H1 (cell line): ENCODE results near the gene SH3PXD2B. TPM values are rescaled to one million over a fixed set of nuclear protein-coding genes. Genes with fewer than 3 reads are reported as not detected.

Experiments used
- CTCF ChIA-PET: fragments of 300-600 bp; sonication (Branson Sonifier 250); formaldehyde crosslinking; loops from one replicate; lab custom pipeline; 2021; ENCODE audit not compliant: partially characterized antibody; lab: Charles Lee
- POLR2A ChIA-PET: fragments of 300-600 bp; sonication (Branson Sonifier 250); formaldehyde crosslinking; loops from one replicate; lab custom pipeline; 2021; ENCODE audit warnings: inconsistent platforms; ENCODE audit not compliant: partially characterized antibody; lab: Charles Lee
- DNase-seq, 2 experiments: peaks; one replicate each; pipeline versions ENCODE4 v3.0.0 to v3.0.0-alpha.2; 2010 to 2022; ENCODE audit warnings: low spot score in 2 of 2, low read depth in 1 of 2, mixed read lengths in 1 of 2
- FAIRE-seq: peaks from 2 replicates; lab custom pipeline; 2011; peaks lifted over from hg19 to GRCh38; lab: Jason Lieb, UNC
- H2AFZ ChIP-seq: 2 replicates; pipeline ENCODE4 v1.8.1; 2012; ENCODE audit warnings: low read length, inconsistent platforms
- H2AK5ac ChIP-seq: 2 replicates; pipeline ENCODE4 v1.6.1; 2013; ENCODE audit warnings: low read depth, low read length
- H2BK120ac ChIP-seq: replicated peaks from 2 replicates; pipeline ENCODE3; 2013; ENCODE audit warnings: low read depth, low read length, inconsistent platforms
- H2BK12ac ChIP-seq: 2 replicates; pipeline ENCODE4 v1.6.1; 2013; ENCODE audit warnings: low read depth, low read length
- H2BK15ac ChIP-seq: 2 replicates; pipeline ENCODE4 v1.6.1; 2013; ENCODE audit warnings: low read length
- H2BK20ac ChIP-seq: 2 replicates; pipeline ENCODE4 v1.6.1; 2013; ENCODE audit warnings: low read length
- H2BK5ac ChIP-seq: 2 replicates; pipeline ENCODE4 v1.6.1; 2013; ENCODE audit warnings: low read depth, low read length
- H3K14ac ChIP-seq: 2 replicates; pipeline ENCODE4 v1.6.1; 2013; ENCODE audit warnings: inconsistent platforms; ENCODE audit not compliant: insufficient read length
- H3K18ac ChIP-seq: 2 replicates; pipeline ENCODE4 v1.6.1; 2013; ENCODE audit warnings: low read length; ENCODE audit errors: extremely low read depth
- H3K23ac ChIP-seq: 2 replicates; pipeline ENCODE4 v1.6.1; 2013; ENCODE audit warnings: inconsistent platforms; ENCODE audit not compliant: insufficient read length
- H3K23me2 ChIP-seq: 2 replicates; pipeline ENCODE4 v1.6.1; 2013; ENCODE audit warnings: low read depth, low read length
- H3K27ac ChIP-seq: 2 replicates; pipeline ENCODE4 v1.6.1; 2011; ENCODE audit warnings: low read depth, low read length, inconsistent platforms
- H3K27me3 ChIP-seq, 4 experiments: replicated peaks in 1 of 4; 1 replicate in 1 of 4; 2 replicates in 3 of 4; pipeline versions ENCODE4 v1.6.1 to v1.8.1; 2011 to 2013; ENCODE audit warnings: low read length in 3 of 4, mild to moderate bottlenecking in 3 of 4, inconsistent platforms in 2 of 4, mixed read lengths in 2 of 4, moderate library complexity in 1 of 4; ENCODE audit not compliant: control insufficient read depth in 3 of 4, insufficient read depth in 3 of 4; ENCODE audit errors: extremely low read depth in 1 of 4
- H3K36me3 ChIP-seq, 4 experiments: 2 replicates each; pipeline versions ENCODE4 v1.6.1 to v1.8.1; 2011 to 2013; ENCODE audit warnings: mild to moderate bottlenecking in 4 of 4, low read length in 3 of 4, moderate library complexity in 2 of 4, control low read depth in 1 of 4, inconsistent platforms in 1 of 4; ENCODE audit not compliant: insufficient read depth in 4 of 4, control insufficient read depth in 2 of 4
- H3K4ac ChIP-seq: replicated peaks from 2 replicates; pipeline ENCODE3; 2013; ENCODE audit warnings: low read length, low read depth, mixed read lengths, inconsistent platforms; ENCODE audit not compliant: insufficient read length
- H3K4me1 ChIP-seq, 4 experiments: replicated peaks in 1 of 4; 1 replicate in 1 of 4; 2 replicates in 3 of 4; pipeline versions ENCODE4 v1.6.1 to v1.8.1; 2011 to 2013; ENCODE audit warnings: low read length in 3 of 4, inconsistent platforms in 2 of 4, mixed read lengths in 1 of 4; ENCODE audit not compliant: insufficient read depth in 4 of 4, control insufficient read depth in 3 of 4
- H3K4me2 ChIP-seq, 2 experiments: 2 replicates each; pipeline versions ENCODE4 v1.6.1 to v1.8.1; 2011 to 2013; ENCODE audit warnings: low read depth in 2 of 2, low read length in 2 of 2, control low read depth in 1 of 2, inconsistent platforms in 1 of 2, mild to moderate bottlenecking in 1 of 2; ENCODE audit not compliant: insufficient read depth in 1 of 2
- H3K4me3 ChIP-seq, 4 experiments: fragments of 200-600, 300-600 bp in 1 of 4; sonication (generic), shearing (Covaris generic), sonication (Bioruptor Twin) in 1 of 4; 2 replicates each; pipeline versions ENCODE4 v1.5.1 to v1.8.1; 2011 to 2016; ENCODE audit warnings: low read length in 4 of 4, low read depth in 3 of 4, control low read depth in 2 of 4, inconsistent platforms in 2 of 4, mild to moderate bottlenecking in 2 of 4, mixed read lengths in 1 of 4, moderate library complexity in 1 of 4; ENCODE audit not compliant: insufficient read depth in 2 of 4; ENCODE audit errors: extremely low read depth in 1 of 4
- H3K56ac ChIP-seq: replicated peaks from 2 replicates; pipeline ENCODE3; 2013; ENCODE audit warnings: low read depth, mild to moderate bottlenecking, mixed read lengths, low read length, inconsistent platforms; ENCODE audit not compliant: insufficient read length
- H3K79me1 ChIP-seq: 2 replicates; pipeline ENCODE4 v1.6.1; 2013; ENCODE audit warnings: low read depth, low read length, control low read depth
- H3K79me2 ChIP-seq, 2 experiments: 2 replicates each; pipeline versions ENCODE4 v1.6.1 to v1.8.1; 2012 to 2013; ENCODE audit warnings: low read length in 2 of 2, mild to moderate bottlenecking in 2 of 2, inconsistent platforms in 1 of 2; ENCODE audit not compliant: insufficient read depth in 2 of 2, control insufficient read depth in 1 of 2
- H3K9ac ChIP-seq, 4 experiments: replicated peaks in 1 of 4; 1 replicate in 1 of 4; 2 replicates in 3 of 4; pipeline versions ENCODE4 v1.6.1 to v1.8.1; 2011 to 2013; ENCODE audit warnings: low read depth in 3 of 4, low read length in 3 of 4, control low read depth in 2 of 4, mild to moderate bottlenecking in 2 of 4, moderate library complexity in 2 of 4, inconsistent platforms in 1 of 4; ENCODE audit errors: extremely low read depth in 1 of 4
- H3K9me3 ChIP-seq, 2 experiments: 2 replicates each; pipeline versions ENCODE4 v1.6.1 to v1.8.1; 2012 to 2013; ENCODE audit warnings: mild to moderate bottlenecking in 2 of 2, moderate library complexity in 2 of 2, control low read depth in 1 of 2, inconsistent platforms in 1 of 2, low read depth in 1 of 2, low read length in 1 of 2, mixed read lengths in 1 of 2; ENCODE audit not compliant: insufficient read depth in 2 of 2
- H4K20me1 ChIP-seq, 2 experiments: replicated peaks in 1 of 2; 2 replicates each; pipeline versions ENCODE3 to v1.8.1; 2011 to 2013; ENCODE audit warnings: inconsistent platforms in 2 of 2, low read length in 2 of 2, mild to moderate bottlenecking in 1 of 2; ENCODE audit not compliant: insufficient read depth in 2 of 2, control insufficient read depth in 1 of 2
- H4K5ac ChIP-seq: 2 replicates; pipeline ENCODE4 v1.6.1; 2013; ENCODE audit warnings: low read length, low read depth, mixed read lengths, inconsistent platforms; ENCODE audit not compliant: insufficient read length
- H4K8ac ChIP-seq: 2 replicates; pipeline ENCODE4 v1.8.0; 2013; ENCODE audit warnings: mild to moderate bottlenecking, moderate library complexity, low read length, inconsistent platforms; ENCODE audit not compliant: insufficient read depth; ENCODE audit errors: extremely low read depth
- H4K91ac ChIP-seq: replicated peaks from 2 replicates; pipeline ENCODE3; 2013; ENCODE audit warnings: low read length, mixed read lengths, inconsistent platforms; ENCODE audit not compliant: insufficient read length
- ASH2L ChIP-seq: fragments of 200-600, 300-600 bp; sonication (generic); IDR thresholded peaks from one replicate; pipeline ENCODE4 v1.7.1; 2017; ENCODE audit warnings: low read length
- BACH1 ChIP-seq: IDR thresholded peaks from 2 replicates; pipeline ENCODE4 v1.6.1; 2012; ENCODE audit warnings: low read length, improper control_type of control experiment
- CBX5 ChIP-seq: fragments of 300-800, 300-1000 bp; sonication (generic); IDR thresholded peaks from 2 replicates; pipeline ENCODE4 v1.7.1; 2016; ENCODE audit warnings: antibody characterized with exemption, low read length, low read depth
- EP300 ChIP-seq, 2 experiments: IDR thresholded peaks; 1 replicate in 1 of 2; 2 replicates in 1 of 2; pipeline ENCODE4 v1.6.1; 2011 to 2012; ENCODE audit warnings: low read depth in 2 of 2, low read length in 2 of 2, mild to moderate bottlenecking in 2 of 2, borderline replicate concordance in 1 of 2, inconsistent platforms in 1 of 2, moderate library complexity in 1 of 2
- HDAC6 ChIP-seq: IDR thresholded peaks from one replicate; pipeline ENCODE4 v1.7.1; 2012; ENCODE audit warnings: low read depth, mild to moderate bottlenecking, inconsistent platforms, low read length, moderate library complexity
- JUND ChIP-seq: IDR thresholded peaks from 2 replicates; pipeline ENCODE4 v1.6.1; 2011; ENCODE audit warnings: mild to moderate bottlenecking, improper control_type of control experiment, low read length
- KDM4A ChIP-seq: IDR thresholded peaks from one replicate; pipeline ENCODE4 v1.7.1; 2012; ENCODE audit warnings: low read depth, mild to moderate bottlenecking, moderate library complexity, low read length, inconsistent platforms; ENCODE audit not compliant: severe bottlenecking
- POLR2A ChIP-seq, 2 experiments: IDR thresholded peaks; 1 replicate in 1 of 2; 2 replicates in 1 of 2; pipeline ENCODE4 v1.6.1; 2011; ENCODE audit warnings: low read depth in 2 of 2, low read length in 2 of 2, mild to moderate bottlenecking in 2 of 2; ENCODE audit errors: control extremely low read depth in 1 of 2
- SIN3A ChIP-seq, 2 experiments: IDR thresholded peaks in 1 of 2; conservative IDR thresholded peaks in 1 of 2; 2 replicates each; pipeline ENCODE4 v1.6.1; 2011 to 2012; ENCODE audit warnings: low read length in 2 of 2, improper control_type of control experiment in 1 of 2, low read depth in 1 of 2, mild to moderate bottlenecking in 1 of 2
- SP1 ChIP-seq: IDR thresholded peaks from 2 replicates; pipeline ENCODE4 v1.6.1; 2011; ENCODE audit warnings: low read depth, low read length
- SRF ChIP-seq: IDR thresholded peaks from 2 replicates; pipeline ENCODE4 v1.6.1; 2011; ENCODE audit warnings: mild to moderate bottlenecking, low read depth, low read length, moderate library complexity
- SUZ12 ChIP-seq: fragments of 200-600 bp; sonication (generic); IDR thresholded peaks from 2 replicates; pipeline ENCODE4 v1.6.1; 2012; ENCODE audit warnings: mild to moderate bottlenecking, inconsistent platforms, low read length, moderate library complexity, mixed read lengths
- USF2 ChIP-seq: IDR thresholded peaks from 2 replicates; pipeline ENCODE4 v1.6.1; 2011; ENCODE audit warnings: low read length, improper control_type of control experiment
- ZNF274 ChIP-seq: IDR thresholded peaks from 2 replicates; pipeline ENCODE4 v1.7.0; 2012; ENCODE audit warnings: low read length, borderline replicate concordance; ENCODE audit errors: extremely low read depth
- WGBS, 2 experiments: shearing (Covaris generic) in 1 of 2; methylation state at CpG; one replicate each; pipeline versions ENCODE4 v1.1.6 to v1.1.7; 2013 to 2015; ENCODE audit warnings: low lambda C conversion rate in 2 of 2, mixed read lengths in 2 of 2, inconsistent platforms in 1 of 2, low coverage in 1 of 2, missing lambda C conversion rate in 1 of 2; ENCODE audit not compliant: insufficient replicate concordance in 2 of 2, insufficient coverage in 1 of 2, insufficient read length in 1 of 2; ENCODE audit errors: extremely low coverage in 1 of 2, missing lambda C conversion rate in 1 of 2; 5-methylcytosine and 5-hydroxymethylcytosine counted together
- polyA plus RNA-seq, 7 experiments: library from polyadenylated mRNA; depleted of rRNA in 3 of 7; stranded (reverse) in 5 of 7; unstranded in 2 of 7; fragments of >200 nt in 5 of 7; fragments of 200-250 nt in 2 of 7; gene quantifications; 1 replicate in 5 of 7; 2 replicates in 1 of 7; 4 replicates in 1 of 7; pipeline versions ENCODE4 v1.2.1 to v1.2.3, GENCODE V29; 2011 to 2013; ENCODE audit warnings: missing spikeins in 2 of 7, mixed read lengths in 2 of 7
- total RNA-seq: library from RNA; stranded (reverse); fragmentation: NEBNext Ultra II Directional; extraction: Animal tissue kit (Norgen Biotek cat#: 25700); gene quantifications from 2 replicates; pipeline ENCODE4 v1.2.1, GENCODE V29; 2021

Gene SH3PXD2B
- total and polyA plus RNA-seq, 2 of the 8 experiments (the other 6 are each of a cell fraction or from before 2014, with no cell fraction given): 32.9 to 72.9 TPM

GRCh38 chr5:172288465-172288864 lies 165.9 kb downstream of the SH3PXD2B start:
- no peak overlapping the region for H3K9ac ChIP-seq
- H3K27ac ChIP-seq: no peak overlapping the region
- no peaks in the 10 kb centered on the region for H3K79me1 ChIP-seq
- peaks cover 0 to 4% (median 1%) of the 10 kb centered on the region in 4 experiments; a peak in 2 of 7 replicates for H3K4me1 ChIP-seq
- no peak overlapping the region for H3K23ac ChIP-seq
- FAIRE-seq (no peak), DNase-seq (no peak)
- no peak overlapping the region for H2BK120ac ChIP-seq
- no peak overlapping the region for H2BK12ac ChIP-seq
- H2BK20ac ChIP-seq: no peak overlapping the region
- H2AFZ ChIP-seq: no peak overlapping the region
- ChIA-PET POLR2A (interaction anchor here (1.0 kb wide), 1 partner anchor 27 kb away, joined by 4 read pairs; no protein-coding TSS in a partner anchor), CTCF (interaction anchor here (1.0 to 1.6 kb wide), 2 partner anchors 99 to 243 kb away, joined by 3 to 4 read pairs; no protein-coding TSS in a partner anchor)
- no peak overlapping the region for H3K14ac ChIP-seq
- no peak overlapping the region for H3K4me3 ChIP-seq
- H3K9me3 ChIP-seq: no peaks in the 10 kb centered on the region
- no peak overlapping the region for H3K56ac ChIP-seq
- H3K23me2 ChIP-seq: no peaks in the 10 kb centered on the region
- H3K4ac ChIP-seq: no peak overlapping the region
- no peaks in the 10 kb centered on the region for H3K36me3 ChIP-seq
- H4K8ac ChIP-seq: no peak overlapping the region
- no peak overlapping the region for H4K91ac ChIP-seq
- H4K20me1 ChIP-seq: no peaks in the 10 kb centered on the region
- H2AK5ac ChIP-seq: no peak overlapping the region
- H2BK5ac ChIP-seq: no peak overlapping the region
- no peaks in the 10 kb centered on the region for H3K27me3 ChIP-seq
- 94% methylated on average over 3 of the region's 4 CpGs; no CpG with 5 or more reads in 1 of the 2 experiments for WGBS, 2 experiments
- no peak for TF ChIP-seq USF2
- no peak for TF ChIP-seq KDM4A
- TF ChIP-seq JUND: no peak
- no peak for TF ChIP-seq CBX5
- TF ChIP-seq HDAC6: no peak
- no peak for TF ChIP-seq SIN3A (conservative IDR thresholded peaks at IDR 0.05 in 1 of 2, IDR thresholded peaks at IDR 0.05 in 1 of 2; ENCODE audit: low read depth in 1 of 2, low read length in 2 of 2)
- no peak for TF ChIP-seq ZNF274
- TF ChIP-seq BACH1: no peak
- no peak for TF ChIP-seq SRF
- no peak for TF ChIP-seq POLR2A (IDR thresholded peaks at IDR 0.05; ENCODE audit: control extremely low read depth in 1 of 2, low read depth in 2 of 2, low read length in 2 of 2)
- no peak for TF ChIP-seq SUZ12
- no peak for TF ChIP-seq SP1
- TF ChIP-seq ASH2L: no peak
- no peak for TF ChIP-seq EP300 (IDR thresholded peaks at IDR 0.05; ENCODE audit: borderline replicate concordance in 1 of 2, low read depth in 2 of 2, low read length in 2 of 2)
- no peak overlapping the region for H3K18ac ChIP-seq
- no peaks in the 10 kb centered on the region for H3K79me2 ChIP-seq
- no peak overlapping the region for H3K4me2 ChIP-seq
- no peak overlapping the region for H2BK15ac ChIP-seq
- H4K5ac ChIP-seq: no peak overlapping the region
